Liver (tissue), 9 donors: ENCODE measurements around the gene SPPL2C. TPM values are rescaled to one million over a fixed set of nuclear protein-coding genes. Genes with fewer than 3 reads are reported as not detected.

Experiments
- DNase-seq: peaks from one replicate; pipeline ENCODE4 v3.0.0-alpha.2; 2017; ENCODE audit warnings: low spot score
- H3K27ac ChIP-seq, 2 donors: one replicate each; pipeline ENCODE4 v1.7.0; 2013; ENCODE audit warnings: inconsistent platforms in 2 of 2, low read length in 2 of 2, control low read depth in 1 of 2, low read depth in 1 of 2, mild to moderate bottlenecking in 1 of 2
- H3K27me3 ChIP-seq, 4 donors: one replicate each; pipeline versions ENCODE4 v1.6.1 to v1.7.0; 2013; ENCODE audit warnings: low read length in 3 of 4, inconsistent platforms in 1 of 4, mild to moderate bottlenecking in 1 of 4, moderate library complexity in 1 of 4; ENCODE audit not compliant: control insufficient read depth in 4 of 4, insufficient read depth in 4 of 4
- H3K36me3 ChIP-seq, 4 donors: one replicate each; pipeline versions ENCODE4 v1.6.1 to v1.7.0; 2013; ENCODE audit warnings: low read length in 3 of 4, mild to moderate bottlenecking in 3 of 4, low read depth in 1 of 4, moderate library complexity in 1 of 4; ENCODE audit not compliant: control insufficient read depth in 4 of 4, insufficient read depth in 3 of 4
- H3K4me1 ChIP-seq, 4 donors: one replicate each; pipeline versions ENCODE4 v1.6.1 to v1.7.0; 2013; ENCODE audit warnings: low read length in 3 of 4, mild to moderate bottlenecking in 3 of 4, moderate library complexity in 1 of 4; ENCODE audit not compliant: control insufficient read depth in 4 of 4, insufficient read depth in 4 of 4
- H3K4me3 ChIP-seq, 3 donors: one replicate each; pipeline versions ENCODE4 v1.6.1 to v1.7.0; 2013; ENCODE audit warnings: low read length in 3 of 3, control low read depth in 1 of 3, low read depth in 1 of 3, mild to moderate bottlenecking in 1 of 3
- H3K9ac ChIP-seq, 2 donors: one replicate each; pipeline ENCODE4 v1.7.0; 2013; ENCODE audit warnings: low read length in 2 of 2, mild to moderate bottlenecking in 2 of 2, moderate library complexity in 2 of 2, control low read depth in 1 of 2, low read depth in 1 of 2
- H3K9me3 ChIP-seq, 4 donors: one replicate each; pipeline versions ENCODE4 v1.6.1 to v1.7.0; 2013; ENCODE audit warnings: low read length in 3 of 4; ENCODE audit not compliant: control insufficient read depth in 4 of 4
- CTCF ChIP-seq: fragments of 150-350 bp; IDR thresholded peaks from 2 replicates; pipeline ENCODE4 v1.5.1; 2017; ENCODE audit warnings: improper control_type of control experiment, low read depth, low read length; ENCODE audit not compliant: missing input control
- EGR1 ChIP-seq, 2 donors: IDR thresholded peaks; 2 replicates each; pipeline ENCODE4 v1.6.1; 2016 to 2018; ENCODE audit warnings: antibody characterized with exemption in 2 of 2, low read depth in 2 of 2
- FOXA1 ChIP-seq: IDR thresholded peaks from 2 replicates; pipeline ENCODE4 v1.6.1; 2016; ENCODE audit warnings: antibody characterized with exemption
- FOXA2 ChIP-seq: IDR thresholded peaks from 2 replicates; pipeline ENCODE4 v1.6.1; 2016; ENCODE audit warnings: antibody characterized with exemption
- GABPA ChIP-seq, 2 donors: IDR thresholded peaks in 1 of 2; conservative IDR thresholded peaks in 1 of 2; 2 replicates each; pipeline ENCODE4 v1.6.1; 2016; ENCODE audit warnings: antibody characterized with exemption in 2 of 2, mild to moderate bottlenecking in 1 of 2, moderate library complexity in 1 of 2
- HNF4A ChIP-seq, 2 donors: conservative IDR thresholded peaks; 2 replicates each; pipeline ENCODE4 v1.6.1; 2016; ENCODE audit warnings: antibody characterized with exemption in 2 of 2, mild to moderate bottlenecking in 2 of 2
- HNF4G ChIP-seq: IDR thresholded peaks from 2 replicates; pipeline ENCODE4 v1.6.1; 2016; ENCODE audit warnings: antibody characterized with exemption
- JUND ChIP-seq, 2 donors: IDR thresholded peaks; 2 replicates each; pipeline ENCODE4 v1.6.1; 2016; ENCODE audit warnings: antibody characterized with exemption in 2 of 2
- MAX ChIP-seq: IDR thresholded peaks from 2 replicates; pipeline ENCODE4 v1.6.1; 2016; ENCODE audit warnings: antibody characterized with exemption
- NR2F2 ChIP-seq: IDR thresholded peaks from 2 replicates; pipeline ENCODE4 v1.6.1; 2016; ENCODE audit warnings: antibody characterized with exemption
- RAD21 ChIP-seq, 2 donors: IDR thresholded peaks; 2 replicates each; pipeline ENCODE4 v1.6.1; 2016; ENCODE audit warnings: antibody characterized with exemption in 2 of 2, mild to moderate bottlenecking in 2 of 2
- RXRA ChIP-seq, 2 donors: IDR thresholded peaks; 2 replicates each; pipeline ENCODE4 v1.6.1; 2017 to 2018; ENCODE audit warnings: antibody characterized with exemption in 2 of 2, mild to moderate bottlenecking in 1 of 2
- SP1 ChIP-seq: IDR thresholded peaks from 2 replicates; pipeline ENCODE4 v1.6.1; 2018; ENCODE audit warnings: antibody characterized with exemption, mild to moderate bottlenecking
- TAF1 ChIP-seq: conservative IDR thresholded peaks from 2 replicates; pipeline ENCODE4 v1.6.1; 2016; ENCODE audit warnings: antibody characterized with exemption, mild to moderate bottlenecking
- YY1 ChIP-seq: IDR thresholded peaks from 2 replicates; pipeline ENCODE4 v1.6.1; 2016; ENCODE audit warnings: antibody characterized with exemption, mild to moderate bottlenecking
- ZBTB33 ChIP-seq: IDR thresholded peaks from 2 replicates; pipeline ENCODE4 v1.6.1; 2016; ENCODE audit warnings: antibody characterized with exemption
- WGBS: extraction: QIAGEN DNeasy Blood & Tissue Kit; methylation state at CpG from one replicate; pipeline ENCODE4 v1.1.7; 2013; 5-methylcytosine and 5-hydroxymethylcytosine counted together
- polyA plus RNA-seq, 2 donors: library from polyadenylated mRNA; stranded (reverse) in 1 of 2; unstranded in 1 of 2; fragments of 200-250 nt in 1 of 2; fragments of >200 nt in 1 of 2; fragmentation: Nextera tagmentation in 1 of 2; extraction: Ambion mirVana in 1 of 2; gene quantifications; one replicate each; pipeline versions ENCODE4 v1.2.1 to v1.2.3, GENCODE V29; 2013 to 2015
- total RNA-seq, 2 donors: library from RNA; depleted of rRNA; stranded (reverse); fragments of >200 nt; gene quantifications; one replicate each; pipeline ENCODE4 v1.2.3, GENCODE V29; 2014
- TF ChIP-seq, protein P1 (sequence below): IDR thresholded peaks from 2 replicates; pipeline ENCODE4 v1.6.1; 2016; ENCODE audit warnings: antibody characterized with exemption, mild to moderate bottlenecking
- TF ChIP-seq, protein P2 (sequence below): IDR thresholded peaks from 2 replicates; pipeline ENCODE4 v1.6.1; 2016; ENCODE audit warnings: antibody characterized with exemption
- donor health status: healthy.
- donor health status: healthy.
- donor health status: healthy.
- donor health status: healthy.
- donor health status: healthy.

SPPL2C gene
- total and polyA plus RNA-seq, 4 donors, result not detected

- no peak for DNase-seq
- Histone ChIP-seq H3K27ac (no peak overlapping the region), H3K9me3 (no peaks in the 10 kb centered on the region), H3K36me3 (no peaks in the 10 kb centered on the region), H3K9ac (no peak overlapping the region), H3K4me3 (no peak overlapping the region), H3K27me3 (no peaks in the 10 kb centered on the region), H3K4me1 (peaks cover 0 to 5% (median 3%) of the 10 kb centered on the region in 4 donors)
- WGBS, result 60% methylated on average over 22 of the region's 22 CpGs
- TF ChIP-seq YY1 (no peak), HNF4G (no peak), MAX (no peak), FOXA2 (no peak), GABPA (IDR thresholded peaks at IDR 0.05 in 1 of 2, conservative IDR thresholded peaks at IDR 0.05 in 1 of 2) (no peak), CTCF (no peak), RAD21 (IDR thresholded peaks at IDR 0.05) (no peak), RXRA (IDR thresholded peaks at IDR 0.05) (no peak), TAF1 (no peak), HNF4A (conservative IDR thresholded peaks at IDR 0.05) (no peak), ZBTB33 (no peak), FOXA1 (no peak), SP1 (no peak), EGR1 (IDR thresholded peaks at IDR 0.05; ENCODE audit: low read depth in 2 of 2) (no peak), JUND (IDR thresholded peaks at IDR 0.05) (no peak), NR2F2 (no peak)
- TF ChIP-seq, protein P1, sequence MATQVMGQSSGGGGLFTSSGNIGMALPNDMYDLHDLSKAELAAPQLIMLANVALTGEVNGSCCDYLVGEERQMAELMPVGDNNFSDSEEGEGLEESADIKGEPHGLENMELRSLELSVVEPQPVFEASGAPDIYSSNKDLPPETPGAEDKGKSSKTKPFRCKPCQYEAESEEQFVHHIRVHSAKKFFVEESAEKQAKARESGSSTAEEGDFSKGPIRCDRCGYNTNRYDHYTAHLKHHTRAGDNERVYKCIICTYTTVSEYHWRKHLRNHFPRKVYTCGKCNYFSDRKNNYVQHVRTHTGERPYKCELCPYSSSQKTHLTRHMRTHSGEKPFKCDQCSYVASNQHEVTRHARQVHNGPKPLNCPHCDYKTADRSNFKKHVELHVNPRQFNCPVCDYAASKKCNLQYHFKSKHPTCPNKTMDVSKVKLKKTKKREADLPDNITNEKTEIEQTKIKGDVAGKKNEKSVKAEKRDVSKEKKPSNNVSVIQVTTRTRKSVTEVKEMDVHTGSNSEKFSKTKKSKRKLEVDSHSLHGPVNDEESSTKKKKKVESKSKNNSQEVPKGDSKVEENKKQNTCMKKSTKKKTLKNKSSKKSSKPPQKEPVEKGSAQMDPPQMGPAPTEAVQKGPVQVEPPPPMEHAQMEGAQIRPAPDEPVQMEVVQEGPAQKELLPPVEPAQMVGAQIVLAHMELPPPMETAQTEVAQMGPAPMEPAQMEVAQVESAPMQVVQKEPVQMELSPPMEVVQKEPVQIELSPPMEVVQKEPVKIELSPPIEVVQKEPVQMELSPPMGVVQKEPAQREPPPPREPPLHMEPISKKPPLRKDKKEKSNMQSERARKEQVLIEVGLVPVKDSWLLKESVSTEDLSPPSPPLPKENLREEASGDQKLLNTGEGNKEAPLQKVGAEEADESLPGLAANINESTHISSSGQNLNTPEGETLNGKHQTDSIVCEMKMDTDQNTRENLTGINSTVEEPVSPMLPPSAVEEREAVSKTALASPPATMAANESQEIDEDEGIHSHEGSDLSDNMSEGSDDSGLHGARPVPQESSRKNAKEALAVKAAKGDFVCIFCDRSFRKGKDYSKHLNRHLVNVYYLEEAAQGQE, result no peak
- TF ChIP-seq, protein P2, sequence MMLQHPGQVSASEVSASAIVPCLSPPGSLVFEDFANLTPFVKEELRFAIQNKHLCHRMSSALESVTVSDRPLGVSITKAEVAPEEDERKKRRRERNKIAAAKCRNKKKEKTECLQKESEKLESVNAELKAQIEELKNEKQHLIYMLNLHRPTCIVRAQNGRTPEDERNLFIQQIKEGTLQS, result no peak
These were observed 31.5 kb upstream of the SPPL2C start for GRCh38 chr17:45813048-45813725.
